Measurements from ENCODE around the gene TFCP2. TPM values are rescaled to one million over a fixed set of nuclear protein-coding genes. Genes with fewer than 3 reads are reported as not detected.
A peak's percentile ranks its signal among the peaks of the same experiment; 100 is the strongest.

TFCP2 gene
- total RNA-seq, 1 experiment from 2014 or later: 25.7 TPM

- Histone ChIP-seq H4K20me1 (ENCODE audit: insufficient read depth) (no peaks in the 10 kb centered on the region), H3F3A (ENCODE audit: insufficient read depth, low read depth) (peaks cover 34% of the 10 kb centered on the region; the same call in 1 of the 2 replicates), H3K4me3 (no peak overlapping the region), H3K79me2 (ENCODE audit: low read depth) (no peaks in the 10 kb centered on the region), H3K27ac (no peak overlapping the region), H3K4me2 (no peak overlapping the region), H3K4me1 (replicated peaks; ENCODE audit: insufficient read depth) (peaks cover 13% of the 10 kb centered on the region), H2AFZ (no peak overlapping the region), H3K36me3 (ENCODE audit: low read depth) (peaks cover 13% of the 10 kb centered on the region), H3K27me3 (ENCODE audit: insufficient read depth, low read depth) (no peaks in the 10 kb centered on the region), H3K9me3 (ENCODE audit: insufficient read depth, low read depth) (no peaks in the 10 kb centered on the region), H3K9me2 (ENCODE audit: insufficient read depth) (no peaks in the 10 kb centered on the region)
- CTCF ChIA-PET: no interaction called here
- no TSS peak for BruUV-seq (replicated peaks)
- TF ChIP-seq EZH2 (IDR thresholded peaks at IDR 0.05; ENCODE audit: low read depth) (no peak), CTCF (conservative IDR thresholded peaks at IDR 0.05) (no peak)
- intact Hi-C loops (cut with micrococcal nuclease; ENCODE audit: unreplicated experiment): no loop called here
- POLR2A ChIA-PET (ENCODE audit: unreplicated experiment): interaction anchor here (0.6 kb wide), 1 partner anchor 879 kb away, joined by 4 read pairs; no protein-coding TSS in a partner anchor
- DNase-seq: no peak
Measured at GRCh38 chr12:51067229-51067628, 105.7 kb downstream of the TFCP2 start.

- Histone ChIP-seq H3K4me3 (no peak overlapping the region), H3K79me2 (ENCODE audit: low read depth) (no peaks in the 10 kb centered on the region), H4K20me1 (ENCODE audit: insufficient read depth) (no peaks in the 10 kb centered on the region), H3K36me3 (ENCODE audit: low read depth) (peaks cover 14% of the 10 kb centered on the region), H3F3A (ENCODE audit: insufficient read depth, low read depth) (peaks cover 34% of the 10 kb centered on the region; the same call in 1 of the 2 replicates), H3K27me3 (ENCODE audit: insufficient read depth, low read depth) (no peaks in the 10 kb centered on the region), H3K4me2 (no peak overlapping the region), H3K4me1 (replicated peaks; ENCODE audit: insufficient read depth) (peaks cover 11% of the 10 kb centered on the region), H3K9me3 (ENCODE audit: insufficient read depth, low read depth) (no peaks in the 10 kb centered on the region), H3K9me2 (ENCODE audit: insufficient read depth) (no peaks in the 10 kb centered on the region), H3K27ac (no peak overlapping the region), H2AFZ (no peak overlapping the region)
- DNase-seq: no peak
- intact Hi-C loops (cut with micrococcal nuclease; ENCODE audit: unreplicated experiment): no loop called here
- BruUV-seq (replicated peaks): TSS peak; percentile 7
- TF ChIP-seq CTCF (conservative IDR thresholded peaks at IDR 0.05): no peak
- no peak for TF ChIP-seq EZH2 (IDR thresholded peaks at IDR 0.05; ENCODE audit: low read depth)
- ChIA-PET POLR2A (ENCODE audit: unreplicated experiment) (no interaction called here), CTCF (no interaction called here)
Measured at GRCh38 chr12:51065530-51065929, 107.4 kb downstream of the TFCP2 start.

GRCh38 chr12:51062631-51063397, 110.1 kb downstream of the TFCP2 start:
- peaks cover 27% of the 10 kb centered on the region for H3K36me3 ChIP-seq (ENCODE audit: low read depth)
- CTCF ChIA-PET: interaction anchor here (0.5 kb wide), 1 partner anchor 11 kb away, joined by 6 read pairs; no protein-coding TSS in a partner anchor

More at GRCh38 chr12:51062631-51063397, 110.1 kb downstream of the TFCP2 start:
- Histone ChIP-seq H3K4me3 (no peak overlapping the region), H2AFZ (no peak overlapping the region), H3K4me2 (no peak overlapping the region), H3K4me1 (replicated peaks; ENCODE audit: insufficient read depth) (no peaks in the 10 kb centered on the region), H3F3A (ENCODE audit: insufficient read depth, low read depth) (peaks cover 37% of the 10 kb centered on the region; the same call in 1 of the 2 replicates), H3K9me2 (ENCODE audit: insufficient read depth) (no peaks in the 10 kb centered on the region), H3K27me3 (ENCODE audit: insufficient read depth, low read depth) (no peaks in the 10 kb centered on the region), H3K79me2 (ENCODE audit: low read depth) (no peaks in the 10 kb centered on the region), H3K27ac (no peak overlapping the region), H4K20me1 (ENCODE audit: insufficient read depth) (no peaks in the 10 kb centered on the region), H3K9me3 (ENCODE audit: insufficient read depth, low read depth) (no peaks in the 10 kb centered on the region)
- POLR2A ChIA-PET (ENCODE audit: unreplicated experiment): interaction anchor here (0.6 to 0.7 kb wide), 2 partner anchors 48 to 309 kb away, joined by 4 to 5 read pairs; no protein-coding TSS in a partner anchor
- no peak for DNase-seq
- TF ChIP-seq CTCF (conservative IDR thresholded peaks at IDR 0.05) (no peak), EZH2 (IDR thresholded peaks at IDR 0.05; ENCODE audit: low read depth) (no peak)
- intact Hi-C loops (cut with micrococcal nuclease; ENCODE audit: unreplicated experiment): no loop called here
- no TSS peak for BruUV-seq (replicated peaks)
